HUES64 (cell line): ENCODE results near the gene PRRC2A.

Experiments used
- H3K27ac ChIP-seq: 2 replicates; pipeline ENCODE4 v1.7.0; 2013; ENCODE audit warnings: low read depth, low read length, inconsistent platforms
- H3K27me3 ChIP-seq: 2 replicates; pipeline ENCODE4 v1.6.1; 2013; ENCODE audit warnings: mild to moderate bottlenecking, low read length; ENCODE audit not compliant: insufficient read depth
- H3K36me3 ChIP-seq: 2 replicates; pipeline ENCODE4 v1.6.1; 2013; ENCODE audit warnings: mild to moderate bottlenecking, low read length; ENCODE audit not compliant: insufficient read depth
- H3K4me1 ChIP-seq: 2 replicates; pipeline ENCODE4 v1.6.1; 2013; ENCODE audit warnings: mild to moderate bottlenecking, low read length, moderate library complexity; ENCODE audit not compliant: insufficient read depth
- H3K4me3 ChIP-seq: 2 replicates; pipeline ENCODE4 v1.5.1; 2013; ENCODE audit warnings: mild to moderate bottlenecking, low read length, moderate library complexity
- H3K9ac ChIP-seq: 2 replicates; pipeline ENCODE4 v1.6.1; 2013; ENCODE audit warnings: mild to moderate bottlenecking, low read depth, low read length
- H3K9me3 ChIP-seq: 2 replicates; pipeline ENCODE4 v1.6.1; 2013; ENCODE audit warnings: low read depth, low read length; ENCODE audit not compliant: insufficient read depth
- WGBS: fragments of 150-250, 120-280 bp; methylation state at CpG from one replicate; pipeline ENCODE4 v1.1.7; 2013; ENCODE audit warnings: missing lambda C conversion rate; 5-methylcytosine and 5-hydroxymethylcytosine counted together

Gene PRRC2A

GRCh38 chr6:31639449-31639861 lies 18.9 kb downstream of the PRRC2A start:
- H3K9ac ChIP-seq: no peak overlapping the region
- no peak overlapping the region for H3K4me3 ChIP-seq
- peaks cover 98% of the 10 kb centered on the region for H3K36me3 ChIP-seq
- 91% methylated on average over 9 of the region's 10 CpGs for WGBS
- H3K27me3 ChIP-seq: no peaks in the 10 kb centered on the region
- H3K9me3 ChIP-seq: no peaks in the 10 kb centered on the region
- no peaks in the 10 kb centered on the region for H3K4me1 ChIP-seq
- no peak overlapping the region for H3K27ac ChIP-seq

- H3K27me3 ChIP-seq: no peaks in the 10 kb centered on the region
- peaks cover 98% of the 10 kb centered on the region for H3K36me3 ChIP-seq
- WGBS: 99% methylated on average over 6 of the region's 6 CpGs
- no peaks in the 10 kb centered on the region for H3K4me1 ChIP-seq
- no peak overlapping the region for H3K27ac ChIP-seq
- no peak overlapping the region for H3K9ac ChIP-seq
- no peak overlapping the region for H3K4me3 ChIP-seq
- no peaks in the 10 kb centered on the region for H3K9me3 ChIP-seq
Measured at GRCh38 chr6:31640612-31641011, 20.1 kb downstream of the PRRC2A start.

GRCh38 chr6:31641370-31641769 lies 20.9 kb downstream of the PRRC2A start:
- peaks cover 98% of the 10 kb centered on the region for H3K36me3 ChIP-seq
- H3K9me3 ChIP-seq: no peaks in the 10 kb centered on the region
- H3K9ac ChIP-seq: no peak overlapping the region
- 91% methylated on average over 4 of the region's 4 CpGs for WGBS
- H3K27me3 ChIP-seq: no peaks in the 10 kb centered on the region
- H3K4me3 ChIP-seq: no peak overlapping the region
- H3K27ac ChIP-seq: no peak overlapping the region
- H3K4me1 ChIP-seq: no peaks in the 10 kb centered on the region

- Histone ChIP-seq H3K36me3 (peaks cover 95% of the 10 kb centered on the region), H3K27ac (no peak overlapping the region), H3K27me3 (no peaks in the 10 kb centered on the region), H3K9ac (no peak overlapping the region), H3K4me3 (no peak overlapping the region), H3K4me1 (no peaks in the 10 kb centered on the region), H3K9me3 (no peaks in the 10 kb centered on the region)
- 94% methylated on average over 6 of the region's 6 CpGs for WGBS
Measured at GRCh38 chr6:31642798-31643570, 22.5 kb downstream of the PRRC2A start.

- peaks cover 95% of the 10 kb centered on the region for H3K36me3 ChIP-seq
Measured at GRCh38 chr6:31643818-31644454, 23.4 kb downstream of the PRRC2A start.

GRCh38 chr6:31645325-31645724 lies 24.8 kb downstream of the PRRC2A start:
- no peaks in the 10 kb centered on the region for H3K4me1 ChIP-seq
- H3K27me3 ChIP-seq: no peaks in the 10 kb centered on the region
- H3K9me3 ChIP-seq: no peaks in the 10 kb centered on the region
- H3K27ac ChIP-seq: no peak overlapping the region
- no peak overlapping the region for H3K9ac ChIP-seq
- H3K36me3 ChIP-seq: peaks cover 95% of the 10 kb centered on the region
- H3K4me3 ChIP-seq: no peak overlapping the region
- 96% methylated on average over 9 of the region's 9 CpGs for WGBS

More at GRCh38 chr6:31643818-31644454, 23.4 kb downstream of the PRRC2A start:
- no peaks in the 10 kb centered on the region for H3K27me3 ChIP-seq
- H3K9me3 ChIP-seq: no peaks in the 10 kb centered on the region
- H3K4me1 ChIP-seq: no peaks in the 10 kb centered on the region
- no peak overlapping the region for H3K4me3 ChIP-seq
- 95% methylated on average over 17 of the region's 17 CpGs for WGBS
- H3K27ac ChIP-seq: no peak overlapping the region
- H3K9ac ChIP-seq: no peak overlapping the region

- 4% methylated on average over 29 of the region's 29 CpGs for WGBS
- Histone ChIP-seq H3K27ac (peak overlapping the region; percentile 100), H3K27me3 (no peaks in the 10 kb centered on the region), H3K9ac (peak overlapping the region; percentile 98), H3K4me1 (peaks cover 6% of the 10 kb centered on the region; the same call in 1 of the 2 replicates), H3K4me3 (peak overlapping the region; percentile 98), H3K9me3 (no peaks in the 10 kb centered on the region), H3K36me3 (peaks cover 40% of the 10 kb centered on the region)
Measured at GRCh38 chr6:31651602-31652191, 31.2 kb downstream of the PRRC2A start.

GRCh38 chr6:31652925-31653724 lies 32.6 kb downstream of the PRRC2A start:
- H3K36me3 ChIP-seq: peaks cover 39% of the 10 kb centered on the region

GRCh38 chr6:31654574-31655348 lies 34.2 kb downstream of the PRRC2A start:
- peaks cover 24% of the 10 kb centered on the region for H3K36me3 ChIP-seq
- no peak overlapping the region for H3K9ac ChIP-seq
- H3K27me3 ChIP-seq: no peaks in the 10 kb centered on the region
- H3K9me3 ChIP-seq: no peaks in the 10 kb centered on the region
- WGBS: 88% methylated on average over 8 of the region's 8 CpGs
- H3K27ac ChIP-seq: no peak overlapping the region
- no peak overlapping the region for H3K4me3 ChIP-seq
- peaks cover 10% of the 10 kb centered on the region; the same call in 1 of the 2 replicates for H3K4me1 ChIP-seq

More at GRCh38 chr6:31652925-31653724, 32.6 kb downstream of the PRRC2A start:
- Histone ChIP-seq H3K27ac (peak overlapping the region; percentile 100), H3K9ac (peak overlapping the region; percentile 98), H3K9me3 (no peaks in the 10 kb centered on the region), H3K4me1 (peaks cover 6% of the 10 kb centered on the region; the same call in 1 of the 2 replicates), H3K4me3 (peak overlapping the region; percentile 98), H3K27me3 (no peaks in the 10 kb centered on the region)
- 17% methylated on average over 37 of the region's 37 CpGs for WGBS
